CD8-positive, alpha-beta memory T cell (primary cell): Measurements from ENCODE around the gene GRIN3A. TPM values are rescaled to one million over a fixed set of nuclear protein-coding genes. Genes with fewer than 3 reads are reported as not detected.

ENCODE experiments used
- CTCF ChIA-PET: fragments of 350-600 bp; sonication (Branson Sonifier 250); formaldehyde crosslinking; loops from one replicate; lab custom pipeline; 2021; ENCODE audit warnings: antibody characterized with exemption; lab: Charles Lee
- POLR2A ChIA-PET: fragments of 350-600 bp; sonication (Branson Sonifier 250); formaldehyde crosslinking; loops from one replicate; lab custom pipeline; 2021; ENCODE audit warnings: antibody characterized with exemption; lab: Charles Lee
- DNase-seq, 5 donors: peaks; one replicate each; pipeline versions ENCODE4 v3.0.0 to v3.0.0-alpha.2; 2020 to 2022; ENCODE audit warnings: mixed read lengths in 1 of 5
- H3K27ac ChIP-seq: one replicate; pipeline ENCODE4 v1.7.0; 2013; ENCODE audit warnings: low read depth, mild to moderate bottlenecking, low read length, moderate library complexity
- H3K27me3 ChIP-seq: 2 replicates; pipeline ENCODE4 v1.7.0; 2013; ENCODE audit warnings: low read length, mild to moderate bottlenecking; ENCODE audit not compliant: insufficient read depth, poor library complexity, severe bottlenecking
- H3K36me3 ChIP-seq: 2 replicates; pipeline ENCODE4 v1.7.0; 2013; ENCODE audit warnings: mild to moderate bottlenecking, low read length, moderate library complexity; ENCODE audit not compliant: insufficient read depth
- H3K4me1 ChIP-seq: 2 replicates; pipeline ENCODE4 v1.7.0; 2013; ENCODE audit warnings: mild to moderate bottlenecking, low read length, moderate library complexity; ENCODE audit not compliant: insufficient read depth
- H3K4me3 ChIP-seq: 2 replicates; pipeline ENCODE4 v1.7.0; 2013; ENCODE audit warnings: mild to moderate bottlenecking, low read length
- H3K9me3 ChIP-seq: 2 replicates; pipeline ENCODE4 v1.7.0; 2013; ENCODE audit warnings: mild to moderate bottlenecking, low read length
- H3K27ac Mint-ChIP-seq, 8 donors: one replicate each; pipeline ENCODE4 v1.8.0; 2020 to 2021; ENCODE audit warnings: mixed read lengths in 8 of 8, mild to moderate bottlenecking in 6 of 8, inconsistent platforms in 3 of 8, moderate library complexity in 3 of 8
- H3K27me3 Mint-ChIP-seq, 2 donors: one replicate each; pipeline ENCODE4 v1.8.0; 2020 to 2021; ENCODE audit warnings: mixed read lengths in 2 of 2, mild to moderate bottlenecking in 1 of 2, moderate library complexity in 1 of 2
- H3K36me3 Mint-ChIP-seq, 3 donors: one replicate each; pipeline ENCODE4 v1.8.0; 2020 to 2021; ENCODE audit warnings: mixed read lengths in 3 of 3, inconsistent platforms in 1 of 3, mild to moderate bottlenecking in 1 of 3
- H3K4me1 Mint-ChIP-seq, 3 donors: one replicate each; pipeline ENCODE4 v1.8.0; 2020 to 2021; ENCODE audit warnings: mixed read lengths in 3 of 3, inconsistent platforms in 1 of 3, mild to moderate bottlenecking in 1 of 3
- H3K4me3 Mint-ChIP-seq, 7 donors: one replicate each; pipeline ENCODE4 v1.8.0; 2020 to 2021; ENCODE audit warnings: mixed read lengths in 7 of 7, mild to moderate bottlenecking in 6 of 7, moderate library complexity in 4 of 7, inconsistent platforms in 2 of 7
- H3K9me3 Mint-ChIP-seq, 5 donors: one replicate each; pipeline ENCODE4 v1.8.0; 2020 to 2022; ENCODE audit warnings: mixed read lengths in 5 of 5, mild to moderate bottlenecking in 3 of 5, moderate library complexity in 2 of 5, inconsistent platforms in 1 of 5
- polyA plus RNA-seq: library from polyadenylated mRNA; unstranded; fragments of 300-500 nt; fragmentation: Illumina TruSeq; gene quantifications from one replicate; pipeline ENCODE4 v1.2.3, GENCODE V29; 2021
- total RNA-seq, 2 experiments: library from RNA; stranded (reverse); gene quantifications; one replicate each; pipeline ENCODE4 v1.2.3, GENCODE V29; 2021

The GRIN3A gene
- total and polyA plus RNA-seq, 3 experiments from 2014 or later = 0.03 TPM; not detected in 2

DNA sequence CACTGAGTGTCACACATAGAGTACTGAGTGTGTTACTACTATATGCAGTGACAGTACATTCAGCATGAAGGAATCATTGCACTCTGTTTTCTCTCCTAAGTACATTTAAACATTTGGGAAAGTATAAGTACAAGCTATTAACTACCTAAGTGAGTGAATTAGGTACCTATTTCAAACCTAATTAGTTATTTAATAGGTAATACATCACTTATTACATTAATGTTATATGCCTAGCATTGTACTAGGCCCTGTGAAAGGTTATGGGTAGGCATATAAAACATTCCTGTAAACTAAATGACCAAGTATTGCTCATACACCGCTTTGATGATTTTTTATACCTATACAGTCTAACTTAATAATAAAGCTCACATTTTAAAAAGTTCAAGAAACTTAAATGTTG lies 118.0 kb downstream of the GRIN3A start:
- no peaks in the 10 kb centered on the region for H3K27me3 ChIP-seq
- H3K4me1 Mint-ChIP-seq = no peaks in the 10 kb centered on the region
- no peak for DNase-seq
- H3K36me3 ChIP-seq = no peaks in the 10 kb centered on the region
- H3K36me3 Mint-ChIP-seq = no peaks in the 10 kb centered on the region
- H3K9me3 ChIP-seq = no peaks in the 10 kb centered on the region
- peaks cover 0 to 1% (median 0%) of the 10 kb centered on the region in 5 donors for H3K9me3 Mint-ChIP-seq
- H3K27ac Mint-ChIP-seq = no peak overlapping the region
- POLR2A ChIA-PET = no interaction called here
- no peaks in the 10 kb centered on the region for H3K4me1 ChIP-seq
- peaks cover 0 to 5% of the 10 kb centered on the region in 2 donors for H3K27me3 Mint-ChIP-seq
- no peak overlapping the region for H3K4me3 Mint-ChIP-seq
- no peak overlapping the region for H3K27ac ChIP-seq
- CTCF ChIA-PET = no interaction called here
- H3K4me3 ChIP-seq = no peak overlapping the region

DNA sequence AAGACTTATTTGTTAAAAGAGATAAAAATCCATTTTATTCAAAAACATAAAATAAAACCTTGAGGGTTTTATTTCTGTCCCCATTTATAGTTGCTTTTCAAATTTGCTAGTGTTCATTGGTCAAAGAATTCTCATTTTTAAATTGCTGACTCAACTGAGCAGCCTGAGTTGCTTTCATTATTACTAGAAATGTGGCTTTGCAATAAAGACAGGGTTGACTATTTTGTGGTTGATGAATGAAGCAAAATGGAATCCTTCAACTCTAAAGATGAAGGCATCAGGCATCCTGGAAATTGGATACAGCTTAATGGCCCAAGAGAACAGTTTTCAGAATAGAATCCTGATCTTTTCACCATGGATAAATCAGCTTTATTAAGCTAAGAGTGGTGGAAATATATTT lies 119.7 kb downstream of the GRIN3A start:
- H3K4me1 ChIP-seq = no peaks in the 10 kb centered on the region
- no peaks in the 10 kb centered on the region for H3K36me3 Mint-ChIP-seq
- H3K4me3 Mint-ChIP-seq = no peak overlapping the region
- DNase-seq = no peak
- H3K4me1 Mint-ChIP-seq = no peaks in the 10 kb centered on the region
- H3K27ac ChIP-seq = no peak overlapping the region
- ChIA-PET CTCF (no interaction called here), POLR2A (no interaction called here)
- H3K27ac Mint-ChIP-seq = no peak overlapping the region
- H3K9me3 Mint-ChIP-seq = peaks cover 0 to under 1% (median 0%) of the 10 kb centered on the region in 5 donors
- no peaks in the 10 kb centered on the region for H3K9me3 ChIP-seq
- peaks cover 0 to 8% of the 10 kb centered on the region in 2 donors for H3K27me3 Mint-ChIP-seq
- no peaks in the 10 kb centered on the region for H3K36me3 ChIP-seq
- no peaks in the 10 kb centered on the region for H3K27me3 ChIP-seq
- no peak overlapping the region for H3K4me3 ChIP-seq

DNA sequence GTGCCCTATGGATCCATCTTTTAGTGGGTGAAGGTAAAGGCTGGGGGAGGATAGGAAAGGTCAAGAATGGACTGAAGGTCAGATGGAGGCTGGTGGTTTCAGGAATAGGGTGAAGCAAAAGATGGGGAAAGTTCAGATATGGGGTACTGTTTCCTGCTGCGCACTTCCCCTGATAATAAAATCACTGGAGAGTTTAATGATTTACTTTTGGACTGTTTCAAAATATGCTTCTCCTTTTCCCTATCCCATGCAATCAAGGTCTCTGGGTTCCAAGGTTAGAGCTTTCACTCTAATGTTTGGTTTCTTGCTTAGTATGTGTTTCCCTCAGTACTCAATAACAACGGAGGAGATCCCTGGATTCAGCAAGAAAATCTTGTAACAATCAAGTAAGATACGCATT lies 132.9 kb downstream of the GRIN3A start:
- H3K27ac Mint-ChIP-seq = no peak overlapping the region
- Histone ChIP-seq H3K36me3 (no peaks in the 10 kb centered on the region), H3K9me3 (no peaks in the 10 kb centered on the region), H3K27ac (no peak overlapping the region), H3K4me3 (no peak overlapping the region), H3K4me1 (no peaks in the 10 kb centered on the region), H3K27me3 (no peaks in the 10 kb centered on the region)
- peaks cover 8 to 27% of the 10 kb centered on the region in 2 donors for H3K27me3 Mint-ChIP-seq
- no peak overlapping the region for H3K4me3 Mint-ChIP-seq
- peaks cover 4 to 5% (median 4%) of the 10 kb centered on the region in 3 donors for H3K4me1 Mint-ChIP-seq
- DNase-seq = no peak
- POLR2A ChIA-PET = no interaction called here
- H3K9me3 Mint-ChIP-seq = no peaks in the 10 kb centered on the region
- CTCF ChIA-PET = no interaction called here
- H3K36me3 Mint-ChIP-seq = no peaks in the 10 kb centered on the region

DNA sequence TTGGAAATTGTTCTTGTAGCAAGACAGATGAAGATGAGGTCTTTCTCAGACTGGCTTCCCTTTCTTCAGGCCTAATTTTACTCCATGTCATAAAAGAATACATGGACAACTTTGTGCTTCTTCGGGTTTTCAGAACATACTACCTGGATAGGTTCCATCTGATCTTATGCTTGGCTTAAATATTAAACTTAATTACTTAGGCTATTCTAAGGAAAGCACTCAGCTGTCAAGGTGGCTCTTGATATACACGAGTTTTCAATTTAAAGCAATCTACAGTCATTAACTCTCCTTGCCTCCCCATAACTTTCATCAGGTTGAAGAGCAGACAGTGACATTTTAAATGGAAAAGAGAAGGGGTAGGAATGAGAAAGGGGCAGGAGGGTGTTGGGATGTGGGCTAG lies 134.2 kb downstream of the GRIN3A start:
- Mint-ChIP-seq H3K4me3 (no peak overlapping the region), H3K27ac (no peak overlapping the region), H3K27me3 (peaks cover 8 to 27% of the 10 kb centered on the region in 2 donors), H3K4me1 (peaks cover 4 to 5% (median 4%) of the 10 kb centered on the region in 3 donors), H3K9me3 (no peaks in the 10 kb centered on the region), H3K36me3 (no peaks in the 10 kb centered on the region)
- CTCF ChIA-PET = no interaction called here
- Histone ChIP-seq H3K27me3 (no peaks in the 10 kb centered on the region), H3K36me3 (no peaks in the 10 kb centered on the region), H3K9me3 (no peaks in the 10 kb centered on the region), H3K27ac (no peak overlapping the region), H3K4me1 (no peaks in the 10 kb centered on the region), H3K4me3 (no peak overlapping the region)
- POLR2A ChIA-PET = no interaction called here
- no peak for DNase-seq

DNA sequence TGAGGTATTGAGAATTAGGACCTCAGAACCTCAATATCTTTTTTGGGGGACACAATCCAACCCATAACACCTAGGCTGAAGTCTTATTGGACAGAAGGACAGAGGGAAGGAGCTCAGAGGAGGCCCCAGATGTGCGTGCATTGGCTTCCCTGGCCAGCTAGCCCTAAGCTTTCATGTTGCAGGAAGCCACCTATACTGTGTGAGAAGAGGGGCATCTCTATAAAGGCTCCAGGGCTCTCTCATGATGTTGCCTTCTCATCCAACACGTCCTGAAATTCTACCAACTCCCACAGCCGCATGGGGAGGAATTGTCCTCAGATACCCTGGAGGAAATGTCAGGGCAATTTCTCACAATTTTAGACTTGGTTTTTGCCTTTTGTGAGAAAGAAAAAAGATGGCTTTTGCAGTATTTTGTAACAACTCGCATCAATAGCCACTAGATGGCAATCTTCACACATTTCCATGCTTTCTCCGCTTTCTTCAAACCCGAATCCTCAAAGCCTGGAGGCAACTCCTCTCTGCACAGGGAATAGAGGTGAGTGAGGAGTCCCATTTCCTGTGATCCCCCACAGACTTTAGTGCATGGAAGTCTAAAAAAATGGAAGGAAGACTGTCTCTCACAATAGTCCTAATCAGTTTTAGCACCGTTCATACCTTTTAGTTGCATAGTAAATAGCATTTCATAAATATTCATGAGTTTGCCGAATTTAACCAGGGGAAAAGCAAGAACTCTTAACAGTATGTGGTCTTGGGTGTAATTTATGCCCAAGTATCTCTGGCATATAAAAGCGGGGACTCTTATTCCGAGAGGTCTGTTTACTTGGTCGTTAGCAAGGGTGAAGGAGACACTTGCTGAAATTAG lies 136.3 kb downstream of the GRIN3A start:
- no peaks in the 10 kb centered on the region for H3K36me3 ChIP-seq
- no peaks in the 10 kb centered on the region for H3K4me1 ChIP-seq
- ChIA-PET CTCF (interaction anchor here (1.0 kb wide), 1 partner anchor 9 kb away, joined by 3 read pairs; no protein-coding TSS in a partner anchor), POLR2A (no interaction called here)
- no peaks in the 10 kb centered on the region for H3K27me3 ChIP-seq
- Mint-ChIP-seq H3K27me3 (peaks cover 7 to 20% of the 10 kb centered on the region in 2 donors), H3K27ac (peak overlapping the region in 1 of 8 donors; percentile 25), H3K4me3 (peak overlapping the region in 5 of 7 donors; percentile 16 to 51 (median 24)), H3K9me3 (no peaks in the 10 kb centered on the region), H3K36me3 (no peaks in the 10 kb centered on the region), H3K4me1 (peaks cover 4 to 5% (median 4%) of the 10 kb centered on the region in 3 donors)
- DNase-seq = peak in 2 of 5 donors; percentile 13 to 36
- H3K9me3 ChIP-seq = no peaks in the 10 kb centered on the region
- no peak overlapping the region for H3K27ac ChIP-seq
- peak overlapping the region; percentile 2 for H3K4me3 ChIP-seq

DNA sequence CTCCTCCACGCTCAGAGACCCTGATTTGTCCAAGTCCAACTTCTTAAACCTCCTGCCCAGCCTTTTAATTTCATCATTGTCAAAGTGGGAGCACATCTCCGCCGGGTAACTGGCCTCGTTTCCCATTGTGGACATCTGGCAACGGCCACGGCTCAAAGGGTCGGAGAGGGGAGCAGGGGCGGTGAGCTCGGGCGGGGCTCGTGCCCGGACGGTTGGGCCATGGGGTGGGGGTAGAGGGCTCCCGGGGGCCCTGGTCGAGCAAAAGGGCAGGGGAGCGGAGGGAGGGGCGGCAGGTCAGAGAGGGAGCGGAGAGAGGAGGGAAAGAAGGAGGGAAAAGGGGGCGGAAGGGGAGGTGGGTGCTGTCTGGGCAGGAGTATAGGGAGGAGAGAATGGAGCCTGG lies 143.7 kb downstream of the GRIN3A start, which contains the start of gene PPP3R2:
Gene PPP3R2 (minus strand): TSS at position 174 of the 400 bp plus-strand sequence. CDS start 48 bp downstream, at position 126.
- Mint-ChIP-seq H3K4me1 (no peaks in the 10 kb centered on the region), H3K36me3 (no peaks in the 10 kb centered on the region), H3K27me3 (peaks cover 10 to 11% of the 10 kb centered on the region in 2 donors), H3K4me3 (no peak within 1 kb of the TSS), H3K27ac (no peak within 1 kb of the TSS), H3K9me3 (no peaks in the 10 kb centered on the region)
- H3K27me3 ChIP-seq = no peaks in the 10 kb centered on the region
- H3K4me1 ChIP-seq = no peaks in the 10 kb centered on the region
- no peak for DNase-seq
- H3K36me3 ChIP-seq = no peaks in the 10 kb centered on the region
- no peaks in the 10 kb centered on the region for H3K9me3 ChIP-seq
- H3K27ac ChIP-seq = no peak within 1 kb of the TSS
- CTCF ChIA-PET = no interaction called here
- POLR2A ChIA-PET = no interaction called here
- H3K4me3 ChIP-seq = no peak within 1 kb of the TSS

DNA sequence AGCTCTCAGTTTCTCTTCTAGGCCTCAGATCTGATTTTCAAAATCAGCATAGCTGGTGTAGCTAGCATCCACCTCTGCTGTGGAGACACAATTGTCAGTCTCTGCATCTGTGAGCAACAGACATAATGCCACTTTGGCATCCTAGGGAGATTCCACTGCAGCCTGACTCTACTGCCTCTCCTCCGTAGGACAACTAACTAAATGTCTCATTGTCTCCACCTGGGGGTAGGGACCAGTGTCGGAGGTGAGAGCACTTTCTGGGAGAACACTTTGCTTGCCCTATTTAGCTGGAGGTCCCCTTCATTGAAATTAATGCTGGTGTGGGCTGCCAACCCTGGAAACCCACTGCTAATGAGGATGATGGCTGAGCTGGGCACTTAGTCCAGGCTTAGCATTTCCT lies 145.1 kb downstream of the GRIN3A start:
- no peak overlapping the region for H3K27ac Mint-ChIP-seq
- CTCF ChIA-PET = interaction anchor here (1.6 kb wide), 1 partner anchor 26 kb away, joined by 3 read pairs; no protein-coding TSS in a partner anchor

DNA sequence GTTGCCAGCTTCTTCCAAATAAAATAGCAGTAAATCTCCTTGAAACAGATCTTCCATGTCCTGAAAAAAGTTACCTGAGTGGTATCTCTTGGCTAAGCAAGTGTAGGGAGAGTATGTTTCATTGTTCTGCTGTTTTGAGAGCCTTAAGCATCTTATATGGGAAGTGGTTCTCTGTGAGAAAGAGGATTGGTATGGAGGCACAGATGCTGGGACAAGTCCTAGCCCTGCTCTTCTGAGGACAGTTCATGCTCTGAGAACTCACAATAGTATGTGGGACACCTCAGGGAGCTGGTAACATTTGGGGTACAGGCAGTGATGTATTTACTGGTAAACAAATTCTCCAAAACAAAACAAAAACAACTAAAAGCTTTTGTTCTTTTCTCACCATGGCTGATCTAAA lies 145.7 kb downstream of the GRIN3A start:
- no peaks in the 10 kb centered on the region for H3K36me3 ChIP-seq
- Mint-ChIP-seq H3K4me3 (no peak overlapping the region), H3K27me3 (peaks cover 10 to 11% of the 10 kb centered on the region in 2 donors), H3K36me3 (no peaks in the 10 kb centered on the region), H3K4me1 (no peaks in the 10 kb centered on the region), H3K9me3 (no peaks in the 10 kb centered on the region), H3K27ac (no peak overlapping the region)
- DNase-seq = no peak
- H3K4me1 ChIP-seq = no peaks in the 10 kb centered on the region
- no peak overlapping the region for H3K27ac ChIP-seq
- H3K4me3 ChIP-seq = no peak overlapping the region
- ChIA-PET CTCF (interaction anchor here (1.6 kb wide), 1 partner anchor 26 kb away, joined by 3 read pairs; no protein-coding TSS in a partner anchor), POLR2A (no interaction called here)
- H3K27me3 ChIP-seq = no peaks in the 10 kb centered on the region
- H3K9me3 ChIP-seq = no peaks in the 10 kb centered on the region

More for the DNA sequence above, 145.1 kb downstream of the GRIN3A start:
- Histone ChIP-seq H3K27ac (no peak overlapping the region), H3K9me3 (no peaks in the 10 kb centered on the region), H3K27me3 (no peaks in the 10 kb centered on the region), H3K36me3 (no peaks in the 10 kb centered on the region), H3K4me1 (no peaks in the 10 kb centered on the region), H3K4me3 (no peak overlapping the region)
- DNase-seq = no peak
- Mint-ChIP-seq H3K27me3 (peaks cover 10 to 11% of the 10 kb centered on the region in 2 donors), H3K4me1 (no peaks in the 10 kb centered on the region), H3K9me3 (no peaks in the 10 kb centered on the region), H3K36me3 (no peaks in the 10 kb centered on the region), H3K4me3 (no peak overlapping the region)
- POLR2A ChIA-PET = no interaction called here
